Kasumi-1 (cell line): ENCODE data around the gene SLC6A7.
"Not testable (repeated sequence)": the region's sequence is repeated elsewhere in the genome, so short reads cannot be mapped to it uniquely, and the experiment has no call there.

ENCODE experiments used
- DNase-seq, 2 experiments: peaks; one replicate each; lab custom pipeline; 2025; lab: John Stamatoyannopoulos, UW

The SLC6A7 gene

DNA sequence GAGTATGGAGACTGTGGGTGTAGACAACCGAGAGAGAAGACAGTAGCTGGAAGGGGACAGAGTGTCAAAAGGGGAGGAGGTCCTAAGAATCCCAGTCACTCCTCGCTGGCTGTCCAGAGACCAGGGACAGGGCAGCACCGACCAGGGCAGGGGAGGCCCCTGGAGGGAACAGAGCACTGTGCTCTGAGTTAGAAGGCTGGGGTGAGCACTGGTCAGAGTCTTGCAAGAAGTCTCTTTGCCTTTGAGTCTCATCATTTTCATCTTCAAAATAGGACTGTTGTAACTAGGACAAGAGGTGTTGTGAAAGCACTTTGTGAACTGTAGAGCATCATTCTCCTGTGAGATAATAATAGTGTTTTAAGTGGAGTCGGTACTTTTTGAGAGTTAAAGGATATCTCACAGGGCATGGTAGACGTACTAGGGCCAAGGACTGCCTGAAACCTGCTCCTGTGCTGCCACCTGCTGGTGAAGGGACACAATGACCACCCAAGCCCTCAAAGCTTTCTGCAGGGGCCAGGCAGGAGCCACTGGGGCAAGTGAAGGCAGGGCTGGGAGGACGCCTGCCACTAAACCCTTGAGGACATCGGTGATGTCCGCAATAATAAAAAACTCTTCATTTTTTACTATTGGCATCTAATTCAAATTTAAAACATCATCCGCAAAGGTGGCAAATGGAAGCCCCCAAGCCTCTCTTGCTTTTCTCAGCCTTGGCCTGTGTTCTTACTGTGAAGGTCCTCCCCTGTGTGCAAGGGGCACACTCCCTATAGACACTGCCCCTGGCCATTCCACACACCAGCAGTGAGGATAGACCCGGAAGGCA, 28.2 kb downstream of the SLC6A7 start:
- DNase-seq: peak; percentile 87 to 90

DNA sequence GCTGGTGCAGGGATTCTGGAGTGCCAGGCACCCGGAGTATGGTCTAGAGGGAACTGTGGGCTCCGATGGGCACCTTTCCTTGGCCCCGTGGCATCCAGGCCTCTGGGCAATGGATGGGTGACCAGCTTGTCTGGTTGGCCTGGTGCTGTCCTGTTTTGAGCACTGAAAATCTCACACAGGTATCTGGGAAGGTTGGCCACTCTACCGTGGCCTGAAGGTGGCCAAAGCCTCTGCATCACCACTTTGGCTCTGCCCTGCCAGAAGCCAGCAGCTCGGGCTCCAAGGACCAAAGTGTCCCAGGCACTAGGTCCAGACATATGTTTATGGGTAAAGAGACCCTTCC, 28.8 kb downstream of the SLC6A7 start:
- no peak for DNase-seq

DNA sequence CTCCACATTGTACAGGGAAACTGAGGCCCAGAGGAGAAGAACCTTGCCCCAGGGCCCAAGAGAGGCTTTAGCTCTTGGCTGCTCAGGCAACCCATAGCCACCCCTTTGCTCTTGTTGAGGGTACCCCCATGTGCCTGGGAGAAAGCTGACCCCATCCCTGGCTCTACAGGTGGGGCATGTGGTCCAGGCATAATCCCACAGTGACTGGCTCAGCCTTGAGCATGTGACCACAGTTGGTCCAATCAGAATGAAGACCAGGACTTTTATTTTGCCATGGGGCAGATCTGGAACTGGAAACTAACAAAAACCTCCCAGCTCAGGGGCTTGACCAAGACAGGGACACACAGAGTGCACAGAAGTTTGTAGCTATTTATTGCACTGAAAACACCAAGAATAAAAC, 29.3 kb downstream of the SLC6A7 start:
- DNase-seq: no peak

DNA sequence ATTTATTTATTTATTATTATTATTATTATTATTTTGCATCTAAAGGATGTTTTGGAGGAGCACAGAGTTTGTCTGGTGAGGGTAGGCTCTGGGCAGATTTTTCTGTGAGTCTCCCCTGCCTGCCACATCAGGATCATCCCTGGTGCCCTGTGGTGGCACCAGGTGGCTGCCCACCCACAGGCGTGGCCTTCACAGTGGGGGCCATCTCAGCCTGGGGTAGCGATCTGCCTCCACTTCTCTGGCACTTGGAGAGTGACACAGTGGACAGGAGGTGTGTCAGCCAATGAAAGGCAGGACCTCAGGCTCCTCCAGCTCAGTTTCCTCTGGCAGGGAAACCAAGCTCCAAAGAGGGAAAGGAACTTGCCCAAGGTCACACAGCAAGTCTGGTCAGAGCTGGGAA, 30.0 kb downstream of the SLC6A7 start:
- no peak for DNase-seq

DNA sequence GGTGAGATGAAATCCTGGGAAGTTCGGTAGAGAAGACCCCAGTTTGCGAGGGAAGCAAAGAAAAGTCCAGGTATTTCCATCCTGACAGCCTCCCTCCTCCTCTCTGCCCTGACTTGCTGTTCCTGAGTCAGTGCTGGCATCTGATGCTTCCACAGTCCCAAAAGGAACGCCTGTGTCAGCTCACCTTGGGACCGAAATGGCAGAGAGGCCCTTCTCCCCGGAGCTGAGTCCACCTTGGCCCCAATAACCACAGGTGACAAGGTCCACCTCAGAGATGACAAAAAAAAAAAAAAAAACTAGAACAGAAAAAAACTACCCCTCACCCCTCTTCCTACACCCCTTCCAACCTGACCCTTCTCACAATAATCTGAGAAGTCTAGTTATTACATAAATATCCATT, 31.6 kb downstream of the SLC6A7 start:
- DNase-seq: no peak

DNA sequence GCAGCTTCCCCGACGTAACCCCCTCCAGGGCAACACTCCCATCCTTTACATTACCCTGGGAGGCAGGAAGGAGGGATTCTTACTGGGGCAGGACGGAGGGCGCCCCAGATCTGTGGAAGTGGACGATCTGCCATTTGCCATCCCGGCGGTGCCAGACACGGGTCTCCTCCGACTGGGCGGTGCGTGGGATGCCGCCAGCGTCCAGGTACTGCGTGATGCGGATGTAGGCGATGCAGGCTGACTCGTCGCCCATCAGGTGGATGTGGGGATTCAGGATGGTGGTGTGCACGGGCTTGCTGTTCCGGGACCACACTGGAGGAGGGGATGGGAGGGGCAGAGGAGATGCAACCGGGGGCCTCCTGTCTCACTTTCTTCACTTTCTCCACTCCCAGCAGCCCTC, 33.0 kb downstream of the SLC6A7 start:
- no peak for DNase-seq

DNA sequence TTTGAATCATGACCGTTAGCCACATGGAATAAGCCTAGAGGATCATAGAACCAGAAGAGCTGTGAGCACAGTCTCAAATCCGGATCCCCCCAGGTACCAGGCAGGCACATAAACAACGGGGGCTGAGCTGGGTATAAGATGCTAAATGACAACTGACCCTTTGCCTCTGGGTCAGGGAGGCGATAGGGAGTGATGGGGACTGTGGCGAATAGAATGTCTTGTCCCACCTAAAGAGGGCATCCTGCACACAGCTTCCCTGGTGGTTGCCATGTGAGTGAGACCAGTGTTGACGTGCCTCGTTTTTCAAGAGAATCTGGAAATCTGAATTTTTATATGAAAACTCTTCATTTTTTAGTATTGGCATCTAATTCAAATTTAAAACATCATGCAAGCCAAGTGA, 33.6 kb downstream of the SLC6A7 start:
- DNase-seq: no peak

DNA sequence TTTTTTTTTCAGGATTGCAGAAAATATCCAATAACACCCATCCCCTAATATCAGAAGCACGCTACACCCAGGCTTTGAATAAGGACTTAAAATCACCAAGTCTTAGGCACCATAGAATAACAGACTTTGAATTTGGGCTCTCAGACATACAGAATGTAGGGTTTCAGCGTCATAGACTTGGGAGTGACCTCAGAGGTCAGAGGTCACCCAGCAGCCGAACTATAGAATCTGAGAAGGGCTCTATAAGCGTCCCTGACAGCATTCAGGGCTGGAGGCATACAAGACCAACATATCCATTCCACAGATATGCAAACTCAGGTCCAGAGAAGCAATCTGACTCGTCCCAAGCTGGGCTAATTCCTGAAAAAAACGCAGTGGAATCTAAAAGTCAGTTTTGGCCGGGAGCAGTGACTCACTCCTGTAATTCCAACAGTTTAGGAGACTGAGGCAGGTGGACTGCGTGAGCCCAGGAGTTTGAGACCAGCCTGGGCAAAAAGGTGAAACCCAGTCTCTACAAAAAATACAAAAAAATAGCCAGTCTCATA, 34.7 kb downstream of the SLC6A7 start:
- no peak for DNase-seq

DNA sequence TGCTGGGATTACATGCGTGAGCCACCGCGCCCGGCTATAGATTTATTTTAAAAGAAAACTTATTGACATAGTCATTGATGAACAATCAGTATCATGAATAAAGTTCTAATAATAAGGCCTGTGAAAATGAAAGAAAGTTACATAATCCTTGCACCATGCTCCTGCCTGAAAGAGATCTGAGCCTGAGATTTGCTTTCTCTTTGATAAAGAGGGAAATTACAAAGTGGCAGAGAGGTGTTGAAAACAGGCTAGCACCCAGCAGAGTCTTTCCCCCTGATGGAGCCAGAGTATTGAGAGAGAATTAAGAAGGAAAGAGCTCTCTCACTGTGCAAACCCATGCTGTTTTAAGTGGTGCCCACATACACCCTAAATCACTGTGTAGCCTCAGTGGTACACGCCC, 37.2 kb downstream of the SLC6A7 start:
- DNase-seq: no peak

DNA sequence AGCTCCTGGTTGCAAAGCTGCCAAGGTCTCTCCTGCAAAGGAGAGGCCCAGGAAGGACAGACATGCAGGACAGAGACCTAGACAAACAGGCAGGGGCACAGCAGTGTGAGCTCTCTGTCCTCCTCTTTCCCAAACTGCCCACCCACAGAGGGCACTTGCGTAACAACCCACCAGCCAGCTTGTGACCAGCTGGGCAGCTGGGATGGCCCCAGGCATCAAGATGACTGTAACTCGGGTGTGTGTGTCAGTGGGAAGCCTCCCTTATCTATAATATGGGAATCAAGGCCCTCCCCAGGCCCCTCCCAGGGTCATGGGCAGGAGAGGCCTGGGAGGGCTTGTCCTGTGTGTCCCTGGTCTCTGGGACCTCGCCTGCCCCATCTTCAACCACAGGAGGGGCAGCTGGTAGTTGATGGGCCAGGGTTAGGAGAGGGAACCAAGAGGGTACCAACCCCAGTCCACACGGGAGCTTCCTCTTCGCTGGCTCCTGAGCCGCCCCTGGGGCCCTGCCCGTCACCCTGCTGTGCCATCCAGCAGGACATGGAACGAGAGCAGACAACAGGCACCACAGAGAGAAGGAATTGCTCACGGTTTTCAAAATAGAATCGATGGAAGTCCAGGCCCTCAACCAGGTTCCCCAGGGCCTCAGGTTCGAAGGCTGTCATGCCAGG, 37.9 kb downstream of the SLC6A7 start:
- no peak for DNase-seq

DNA sequence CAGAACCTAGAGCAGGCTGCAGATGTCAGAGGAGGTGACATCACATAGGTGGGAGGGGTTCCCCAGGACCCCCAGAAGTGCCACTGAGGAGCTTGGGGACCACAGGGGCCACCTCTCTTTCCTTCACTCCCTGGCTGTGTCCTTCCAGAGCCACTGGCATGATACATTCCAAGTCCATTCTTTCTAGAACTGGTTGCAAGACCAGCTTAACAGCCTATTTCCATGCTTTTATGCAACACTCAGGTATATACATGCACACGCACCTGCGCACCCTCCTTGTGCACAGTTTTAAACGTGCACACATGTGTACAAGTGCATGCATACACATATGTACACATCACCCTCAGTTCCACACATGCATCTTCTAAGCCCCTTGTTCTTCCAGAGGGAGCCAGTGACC, 39.7 kb downstream of the SLC6A7 start:
- no peak for DNase-seq

DNA sequence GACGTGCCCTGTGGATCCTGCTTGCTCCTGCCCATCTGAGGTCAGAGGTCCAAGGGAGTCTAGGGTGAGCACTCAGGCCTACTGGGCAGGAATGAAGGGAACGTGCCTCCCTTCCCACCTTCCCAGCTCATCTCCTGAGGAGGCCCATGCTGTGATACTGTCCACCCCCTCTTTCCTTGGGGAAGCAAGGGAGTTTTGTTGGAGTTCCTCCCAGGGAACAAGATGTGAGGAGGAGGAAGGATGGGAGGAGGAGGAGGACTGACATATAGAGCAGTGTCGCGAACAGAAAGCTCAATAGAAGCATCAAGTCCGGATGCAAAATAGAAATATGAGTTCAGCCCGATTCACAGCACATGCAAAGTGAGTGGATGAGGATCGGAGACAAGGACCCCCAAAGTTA, 41.0 kb downstream of the SLC6A7 start:
- DNase-seq: no peak

DNA sequence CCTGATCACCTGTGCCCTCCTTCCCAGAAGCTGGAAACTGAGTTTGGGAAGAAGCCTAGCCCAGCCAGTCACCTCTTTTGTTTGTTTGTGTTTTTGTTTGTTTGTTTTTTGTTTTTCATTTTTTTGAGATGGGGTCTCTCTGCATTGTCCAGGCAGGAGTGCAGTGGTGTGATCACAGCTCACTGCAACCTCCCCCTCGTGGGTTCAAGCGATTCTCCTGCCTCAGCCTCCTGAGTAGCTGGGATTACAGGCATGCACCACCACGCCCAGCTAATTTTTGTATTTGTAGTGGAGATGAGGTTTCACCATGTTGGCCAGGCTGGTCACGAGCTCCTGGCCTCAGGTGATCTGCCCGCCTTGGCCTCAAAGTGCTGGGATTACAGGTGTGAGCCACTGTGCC, 43.8 kb downstream of the SLC6A7 start:
- DNase-seq: not testable (repeated sequence)

DNA sequence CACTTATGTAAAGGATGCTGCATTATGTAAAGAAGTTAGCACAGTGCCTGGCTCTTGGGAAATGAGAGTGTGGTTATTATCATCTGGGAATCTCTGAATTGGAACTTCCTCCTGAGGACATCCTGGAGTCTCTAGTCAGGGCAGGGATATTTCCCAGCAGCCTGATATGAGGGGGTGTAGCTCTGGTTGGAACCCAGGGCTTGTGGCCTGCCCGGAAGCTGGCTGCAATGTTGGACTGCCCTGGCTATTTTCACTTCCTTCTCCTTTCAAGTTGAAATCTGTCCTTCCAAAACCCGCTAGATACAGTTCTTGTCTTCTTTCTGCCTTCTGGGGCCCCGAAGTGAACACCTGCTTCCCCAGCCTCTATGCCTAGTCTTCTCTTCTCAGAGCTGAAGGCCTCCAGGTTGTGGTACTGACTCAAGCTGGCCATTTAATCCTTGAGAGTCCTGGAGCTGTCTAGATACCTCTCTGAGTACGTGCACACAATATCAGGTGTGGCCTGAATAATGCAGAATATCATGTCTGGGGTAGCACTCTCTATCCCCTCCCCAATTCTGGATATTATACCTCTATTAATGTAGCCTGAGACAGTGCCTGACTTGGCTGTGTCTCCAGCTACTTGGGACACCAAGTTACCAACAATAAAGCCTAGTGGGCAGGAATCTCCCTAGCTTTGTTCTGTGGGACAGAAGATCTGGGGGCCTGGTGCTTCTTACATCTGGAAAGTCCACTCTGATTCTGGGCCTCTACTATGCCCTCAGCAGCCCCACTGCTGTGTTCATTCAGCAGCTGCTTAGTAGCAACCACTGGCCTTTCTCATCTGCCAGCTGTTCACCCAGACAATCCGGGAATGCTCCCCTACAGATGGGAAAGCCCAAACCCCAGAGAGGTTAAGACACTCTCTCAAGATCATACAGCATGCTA, 45.0 kb downstream of the SLC6A7 start:
- no peak for DNase-seq

DNA sequence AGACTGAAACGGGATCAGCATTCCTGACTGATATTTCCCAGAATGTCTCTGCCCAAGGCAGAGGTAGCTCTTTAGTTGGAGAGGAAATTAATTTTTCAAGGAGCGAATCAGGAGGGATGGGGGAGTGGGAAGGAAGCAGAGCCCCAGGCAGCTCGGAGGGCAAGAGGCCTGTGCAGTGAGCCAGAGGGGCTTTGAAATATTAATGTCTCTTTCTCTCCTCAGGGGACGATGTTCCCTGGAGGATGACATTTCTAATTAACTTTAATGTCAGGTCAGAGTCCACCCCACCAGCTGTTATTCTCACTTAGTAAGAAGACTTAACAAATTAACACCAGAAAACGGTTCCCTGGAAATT, 45.6 kb downstream of the SLC6A7 start:
- DNase-seq: no peak

DNA sequence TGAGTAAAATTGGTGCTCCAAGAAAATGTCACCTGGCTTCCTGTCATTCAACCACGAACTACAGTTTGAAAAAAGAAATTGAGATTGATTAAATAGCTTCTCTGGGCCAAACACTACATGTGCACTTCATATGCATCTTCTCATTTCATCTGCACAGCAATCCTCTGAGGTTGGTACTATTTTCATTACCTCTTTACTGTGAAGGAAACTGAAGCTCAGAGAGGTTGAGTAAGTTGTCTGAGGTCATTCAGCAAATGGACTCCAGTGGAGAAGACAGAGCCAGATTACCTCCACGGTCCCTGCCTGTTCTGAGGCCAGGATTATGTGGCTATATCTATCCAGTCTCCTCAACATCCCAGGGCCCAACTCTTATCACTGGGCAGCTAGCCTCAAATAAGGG, 46.5 kb downstream of the SLC6A7 start:
- no peak for DNase-seq

DNA sequence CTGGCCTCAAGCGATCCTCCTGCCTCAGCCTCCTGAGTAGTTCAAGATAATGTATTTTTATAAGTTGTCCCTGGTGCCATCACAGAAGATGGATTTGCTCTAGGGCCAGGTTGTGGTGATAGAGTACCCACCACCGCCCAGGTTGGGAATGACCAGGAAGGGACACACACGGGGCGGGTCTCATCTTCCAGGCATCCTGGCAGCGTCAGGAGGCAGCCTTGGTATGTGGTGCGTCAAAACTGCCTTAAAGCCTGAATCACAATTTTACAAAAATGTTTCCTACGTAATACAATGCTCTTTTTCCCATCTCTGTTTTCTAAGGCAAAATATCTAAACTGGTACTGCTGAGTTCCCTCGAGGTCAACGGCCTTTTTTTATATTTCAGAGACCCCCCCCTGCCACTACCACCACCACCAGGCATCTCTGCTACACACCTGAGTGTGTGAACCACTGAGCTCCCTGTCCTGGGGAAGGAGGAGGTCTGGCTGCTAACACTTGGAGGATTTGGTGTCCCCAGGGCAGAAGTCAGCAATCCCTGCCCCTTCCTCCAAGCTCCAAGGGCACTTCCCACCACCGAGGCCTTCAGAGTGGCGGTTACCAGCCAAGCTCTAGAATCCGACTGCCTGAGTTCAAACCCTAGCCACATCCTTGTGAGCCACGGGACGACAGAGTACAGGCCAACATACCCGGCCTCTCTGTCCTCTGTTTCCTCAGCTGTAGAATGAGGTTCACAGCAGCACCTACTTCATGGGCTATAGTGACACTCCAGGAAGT, 47.3 kb downstream of the SLC6A7 start:
- DNase-seq: no peak

DNA sequence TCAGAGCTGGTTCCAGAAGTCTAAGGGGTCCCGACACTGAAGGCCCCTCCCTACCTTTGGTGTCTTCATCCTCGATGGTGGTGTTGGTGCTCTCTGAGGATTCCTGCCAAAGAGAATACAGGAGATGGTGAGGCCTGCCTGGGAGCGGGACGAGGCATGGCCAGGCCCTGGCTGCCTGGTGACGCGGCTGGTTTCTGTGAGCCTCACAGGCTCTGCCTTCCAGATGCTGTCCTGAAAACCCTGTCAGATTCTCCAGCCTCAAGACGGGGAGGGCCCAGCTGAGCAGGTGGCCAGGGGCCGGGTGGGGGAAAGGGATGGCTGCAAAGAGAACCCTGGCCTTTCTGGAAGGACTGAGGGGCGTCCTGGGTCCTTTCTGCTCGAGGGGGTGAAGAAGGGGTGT, 48.8 kb downstream of the SLC6A7 start:
- DNase-seq: no peak

DNA sequence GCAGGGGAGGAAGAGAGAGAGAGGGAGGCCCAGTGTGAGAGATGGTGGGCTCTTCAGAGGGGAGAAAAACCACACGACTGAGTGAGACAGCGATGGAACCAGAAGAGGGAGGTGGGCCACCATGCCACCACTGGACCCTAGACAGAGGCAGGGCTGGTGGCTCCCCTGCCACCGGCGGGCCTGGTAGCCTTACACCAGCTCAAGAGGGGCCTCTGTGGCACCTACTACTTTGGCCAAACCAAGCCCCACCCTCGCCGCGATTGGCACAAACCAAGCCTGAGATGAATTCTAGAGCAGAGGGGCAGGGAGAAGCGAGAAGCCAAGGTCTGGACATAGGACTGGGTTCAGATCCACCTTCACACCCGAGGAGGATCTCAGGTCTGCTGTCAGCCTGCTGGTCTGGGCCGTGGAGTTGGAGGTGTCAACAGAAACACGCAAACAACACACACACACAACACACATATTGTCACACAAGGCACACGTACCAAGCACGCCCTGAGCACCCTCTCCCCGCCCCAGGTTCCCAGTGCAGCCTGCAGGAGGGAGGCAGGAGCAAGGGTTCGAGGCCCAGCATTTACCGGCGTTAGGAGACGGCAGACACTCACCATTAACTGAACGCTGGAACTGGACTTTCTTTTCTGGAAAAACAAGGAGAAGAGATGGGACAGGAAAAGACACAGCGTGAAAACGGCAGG, 49.4 kb downstream of the SLC6A7 start:
- no peak for DNase-seq

DNA sequence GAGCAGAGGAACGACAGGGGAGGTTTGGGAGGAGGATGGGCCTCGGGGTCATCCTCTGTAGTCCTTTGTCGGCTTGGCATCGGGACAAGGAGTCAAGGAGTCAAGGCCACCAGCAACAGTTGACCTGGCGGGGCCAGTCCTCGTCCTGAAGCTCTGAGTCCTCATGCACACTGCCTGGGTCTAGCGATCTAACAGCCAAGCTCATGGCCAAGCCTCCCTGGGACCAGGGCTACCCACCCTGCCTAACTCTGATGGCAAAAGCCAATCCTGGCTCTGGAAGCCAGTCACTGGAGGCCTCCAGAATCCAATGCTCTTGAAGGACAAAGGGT, 49.9 kb downstream of the SLC6A7 start:
- DNase-seq: no peak
